ENCODE measurements around the gene RHOH.
"Not testable (repeated sequence)": the region's sequence is repeated elsewhere in the genome, so short reads cannot be mapped to it uniquely, and the experiment has no call there.

DNA sequence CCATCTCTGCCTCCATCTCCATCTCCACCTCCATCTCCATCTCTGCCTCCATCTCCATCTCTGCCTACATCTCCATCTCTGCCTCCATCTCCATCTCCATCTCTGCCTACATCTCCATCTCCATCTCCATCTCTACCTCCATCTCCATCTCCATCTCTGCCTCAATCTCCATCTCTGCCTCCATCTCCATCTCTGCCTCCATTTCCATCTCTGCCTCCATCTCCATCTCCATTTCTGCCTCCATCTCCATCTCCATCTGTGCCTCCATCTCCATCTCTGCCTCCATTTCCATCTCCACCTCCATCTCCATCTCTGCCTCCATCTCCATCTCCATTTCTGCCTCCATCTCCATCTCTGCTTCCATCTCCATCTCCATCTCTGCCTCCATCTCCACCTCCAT, 98.2 kb downstream of the RHOH start:
- TF ChIP-seq TAF1 (IDR thresholded peaks at IDR 0.05; ENCODE audit: control insufficient read depth, extremely low read depth, insufficient read depth, low read length, severe bottlenecking); ELF4 (CRISPR knock-in tag; IDR thresholded peaks at IDR 0.05); ZBTB7A (IDR thresholded peaks at IDR 0.05; ENCODE audit: borderline replicate concordance, control insufficient read depth, low read depth, low read length); ZNF23 (CRISPR knock-in tag; IDR thresholded peaks at IDR 0.05); GATAD2A (IDR thresholded peaks at IDR 0.05); TOE1 (IDR thresholded peaks at IDR 0.05; ENCODE audit: borderline replicate concordance); TOE1 (CRISPR knock-in tag; IDR thresholded peaks at IDR 0.05; ENCODE audit: borderline replicate concordance, low read depth): not testable (repeated sequence)
- TF ChIP-seq, protein P1, sequence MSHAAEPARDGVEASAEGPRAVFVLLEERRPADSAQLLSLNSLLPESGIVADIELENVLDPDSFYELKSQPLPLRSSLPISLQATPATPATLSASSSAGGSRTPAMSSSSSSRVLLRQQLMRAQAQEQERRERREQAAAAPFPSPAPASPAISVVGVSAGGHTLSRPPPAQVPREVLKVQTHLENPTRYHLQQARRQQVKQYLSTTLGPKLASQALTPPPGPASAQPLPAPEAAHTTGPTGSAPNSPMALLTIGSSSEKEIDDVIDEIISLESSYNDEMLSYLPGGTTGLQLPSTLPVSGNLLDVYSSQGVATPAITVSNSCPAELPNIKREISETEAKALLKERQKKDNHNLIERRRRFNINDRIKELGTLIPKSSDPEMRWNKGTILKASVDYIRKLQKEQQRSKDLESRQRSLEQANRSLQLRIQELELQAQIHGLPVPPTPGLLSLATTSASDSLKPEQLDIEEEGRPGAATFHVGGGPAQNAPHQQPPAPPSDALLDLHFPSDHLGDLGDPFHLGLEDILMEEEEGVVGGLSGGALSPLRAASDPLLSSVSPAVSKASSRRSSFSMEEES (CRISPR knock-in tag; IDR thresholded peaks at IDR 0.05), result not testable (repeated sequence)
- TF ChIP-seq, protein P2, sequence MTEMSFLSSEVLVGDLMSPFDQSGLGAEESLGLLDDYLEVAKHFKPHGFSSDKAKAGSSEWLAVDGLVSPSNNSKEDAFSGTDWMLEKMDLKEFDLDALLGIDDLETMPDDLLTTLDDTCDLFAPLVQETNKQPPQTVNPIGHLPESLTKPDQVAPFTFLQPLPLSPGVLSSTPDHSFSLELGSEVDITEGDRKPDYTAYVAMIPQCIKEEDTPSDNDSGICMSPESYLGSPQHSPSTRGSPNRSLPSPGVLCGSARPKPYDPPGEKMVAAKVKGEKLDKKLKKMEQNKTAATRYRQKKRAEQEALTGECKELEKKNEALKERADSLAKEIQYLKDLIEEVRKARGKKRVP (CRISPR knock-in tag; IDR thresholded peaks at IDR 0.05), result not testable (repeated sequence)
- TF ChIP-seq, protein P3, sequence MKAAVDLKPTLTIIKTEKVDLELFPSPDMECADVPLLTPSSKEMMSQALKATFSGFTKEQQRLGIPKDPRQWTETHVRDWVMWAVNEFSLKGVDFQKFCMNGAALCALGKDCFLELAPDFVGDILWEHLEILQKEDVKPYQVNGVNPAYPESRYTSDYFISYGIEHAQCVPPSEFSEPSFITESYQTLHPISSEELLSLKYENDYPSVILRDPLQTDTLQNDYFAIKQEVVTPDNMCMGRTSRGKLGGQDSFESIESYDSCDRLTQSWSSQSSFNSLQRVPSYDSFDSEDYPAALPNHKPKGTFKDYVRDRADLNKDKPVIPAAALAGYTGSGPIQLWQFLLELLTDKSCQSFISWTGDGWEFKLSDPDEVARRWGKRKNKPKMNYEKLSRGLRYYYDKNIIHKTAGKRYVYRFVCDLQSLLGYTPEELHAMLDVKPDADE (conservative IDR thresholded peaks at IDR 0.05; ENCODE audit: control insufficient read depth, low read depth, low read length), result not testable (repeated sequence)

All from K562 (cell line).